NCI-H1694 treated with DMSO at 0.1 percent for 48 hours (cell line): ENCODE results near the gene ITPRIPL2.
A peak's percentile ranks its signal among the peaks of the same experiment; 100 is the strongest.

Experiments used
- DNase-seq: peaks from one replicate; lab custom pipeline; 2025; lab: John Stamatoyannopoulos, UW

ITPRIPL2 gene

DNA sequence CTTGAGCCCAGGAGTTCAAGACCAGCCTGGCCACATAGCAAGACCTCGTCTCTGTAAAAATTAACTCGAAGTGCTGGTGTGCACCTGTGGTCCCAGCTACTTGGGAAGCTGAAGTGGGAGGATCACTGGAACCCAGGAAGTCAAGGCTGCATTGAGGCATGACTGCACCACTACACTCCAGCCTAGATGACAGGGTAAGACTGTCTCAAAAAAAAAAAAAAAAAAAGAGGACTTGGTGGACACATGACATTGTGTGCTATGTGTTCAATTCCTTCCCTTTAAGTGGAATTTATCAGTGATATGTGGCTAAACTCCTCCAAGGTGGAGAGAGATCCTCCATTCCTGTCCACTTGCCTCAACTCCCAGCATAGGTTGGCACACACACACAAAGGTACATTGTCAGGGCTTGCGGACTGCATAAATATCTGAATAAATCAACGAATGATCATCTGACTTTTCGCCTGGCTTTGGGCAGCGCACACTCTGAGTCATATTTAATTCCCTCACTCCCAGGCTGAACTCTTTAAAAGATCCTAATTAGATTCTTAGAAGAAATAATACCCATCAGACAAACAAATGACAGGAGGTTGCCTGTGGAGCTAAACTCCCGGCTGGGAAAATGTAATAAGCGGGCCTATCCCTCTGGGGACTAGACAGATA, 29.3 kb downstream of the ITPRIPL2 start:
- DNase-seq = no peak

DNA sequence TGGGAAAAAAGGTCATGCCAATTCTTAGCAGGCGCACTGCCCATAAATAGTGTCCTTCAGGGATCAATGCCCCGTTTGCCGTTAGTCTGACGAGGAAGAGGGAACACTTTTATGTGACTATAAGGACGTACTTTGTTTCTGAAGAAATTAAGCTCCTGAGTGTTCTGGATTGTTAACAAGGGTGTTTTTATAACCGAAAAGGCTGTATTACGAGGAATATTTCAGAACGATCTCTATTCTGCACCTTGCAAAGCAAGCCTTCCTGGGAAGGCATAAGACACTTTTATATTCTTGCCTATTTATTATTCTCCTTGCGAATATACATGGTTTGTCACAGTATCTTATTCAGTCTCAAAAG, 29.8 kb downstream of the ITPRIPL2 start:
- DNase-seq = no peak

- no peak for DNase-seq
Measured at GRCh38 chr16:19145010-19145409, 31.2 kb downstream of the ITPRIPL2 start.

DNA sequence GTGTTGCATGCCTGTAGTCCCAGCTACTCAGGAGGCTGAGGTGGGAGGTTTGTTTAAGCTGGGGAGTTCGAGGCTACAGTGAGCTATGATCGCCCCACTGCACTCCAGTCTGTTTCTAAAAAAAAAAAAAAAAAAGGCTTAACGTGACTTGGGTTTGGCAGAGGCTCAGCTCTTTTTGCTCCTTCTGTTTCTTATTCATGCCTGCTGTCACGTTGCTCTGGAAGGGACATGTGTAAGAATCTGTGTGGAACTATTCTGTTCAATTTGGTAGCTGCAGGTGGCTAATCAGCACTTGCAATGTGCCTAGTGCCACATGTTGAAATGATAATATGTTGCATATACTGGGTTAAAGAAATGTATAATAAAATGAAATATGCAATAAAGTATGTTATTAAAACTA, 33.4 kb downstream of the ITPRIPL2 start:
- no peak for DNase-seq

DNA sequence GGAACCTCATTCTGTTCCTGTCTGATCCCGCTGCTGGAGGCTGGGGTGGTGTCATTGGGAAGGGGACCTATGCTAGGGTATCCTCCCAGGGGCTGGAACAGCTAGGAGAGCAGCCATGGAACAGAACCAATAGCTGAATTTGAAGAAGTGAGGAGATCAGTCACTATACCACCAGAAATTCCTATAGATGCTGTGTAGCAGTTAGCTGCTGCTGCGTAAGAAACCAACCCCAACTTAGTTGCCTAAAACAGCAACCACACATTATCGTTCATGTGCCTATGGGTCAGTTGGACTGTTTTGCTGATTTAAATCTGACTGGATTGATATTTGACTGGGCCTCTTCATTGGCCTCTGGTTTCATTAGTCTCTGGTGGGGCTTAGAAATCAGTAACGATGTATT, 33.9 kb downstream of the ITPRIPL2 start:
- no peak for DNase-seq

DNA sequence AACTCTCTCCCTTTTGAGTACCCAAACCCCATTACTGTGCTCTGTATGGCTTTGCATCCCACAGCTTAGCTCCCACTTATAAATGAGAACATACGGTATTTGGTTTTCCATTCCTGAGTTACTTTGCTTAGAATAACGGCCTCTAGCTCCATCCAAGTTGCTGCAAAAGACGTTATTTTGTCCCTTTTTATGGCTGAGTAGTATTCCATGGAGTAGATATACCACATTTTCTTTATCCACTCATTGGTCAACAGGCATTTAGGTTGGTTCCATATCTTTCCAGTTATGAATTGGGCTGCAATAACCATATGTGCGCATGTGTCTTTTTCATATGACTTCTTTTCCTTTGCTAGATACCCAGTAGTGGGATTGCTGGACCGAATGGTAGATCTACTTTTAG, 34.4 kb downstream of the ITPRIPL2 start:
- DNase-seq = no peak

DNA sequence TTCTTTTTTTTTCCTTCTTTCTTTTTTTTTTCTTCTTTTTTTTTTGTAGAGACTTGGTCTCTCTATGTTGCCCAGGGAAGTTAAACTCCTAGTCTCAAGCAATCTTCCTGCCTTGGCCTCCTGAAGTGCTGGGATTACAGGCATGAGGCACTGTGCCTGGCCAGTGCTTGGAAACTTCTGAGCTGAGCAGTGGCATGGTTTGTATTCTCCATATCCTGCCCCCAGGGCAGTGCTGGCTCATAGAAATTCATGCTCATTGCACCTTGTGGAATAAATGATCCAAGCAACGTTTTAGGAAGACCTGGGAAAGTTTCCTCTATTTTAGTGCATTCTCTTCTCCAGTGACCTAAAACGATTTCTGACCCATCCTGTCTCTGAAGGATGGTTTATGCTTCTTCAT, 37.5 kb downstream of the ITPRIPL2 start:
- no peak for DNase-seq

GRCh38 chr16:19152042-19152441, 38.3 kb downstream of the ITPRIPL2 start:
- DNase-seq = no peak

DNA sequence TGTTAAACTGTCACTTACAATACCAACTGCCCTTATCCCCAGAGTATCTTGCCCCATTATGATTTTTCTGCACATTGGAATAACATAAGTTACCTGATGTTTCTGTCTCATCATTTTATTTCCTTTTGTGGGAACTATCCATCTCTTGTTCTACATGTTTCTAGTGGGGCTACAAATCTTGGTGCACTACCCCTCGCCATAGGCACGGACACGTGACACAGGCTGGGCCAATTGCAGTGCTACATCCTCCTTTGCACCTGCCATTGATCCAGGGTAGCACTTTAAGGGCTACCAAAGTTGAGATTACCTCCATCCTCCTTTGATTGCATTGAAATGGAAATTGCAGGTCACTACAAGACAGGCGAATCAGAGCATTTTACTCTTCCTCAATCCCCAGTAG, 40.1 kb downstream of the ITPRIPL2 start:
- DNase-seq = no peak

- no peak for DNase-seq
Measured at GRCh38 chr16:19162085-19162484, 48.3 kb downstream of the ITPRIPL2 start.

- no peak for DNase-seq
Measured at GRCh38 chr16:19163215-19163614, 49.5 kb downstream of the ITPRIPL2 start.

GRCh38 chr16:19164285-19164684, 50.5 kb downstream of the ITPRIPL2 start:
- no peak for DNase-seq

DNA sequence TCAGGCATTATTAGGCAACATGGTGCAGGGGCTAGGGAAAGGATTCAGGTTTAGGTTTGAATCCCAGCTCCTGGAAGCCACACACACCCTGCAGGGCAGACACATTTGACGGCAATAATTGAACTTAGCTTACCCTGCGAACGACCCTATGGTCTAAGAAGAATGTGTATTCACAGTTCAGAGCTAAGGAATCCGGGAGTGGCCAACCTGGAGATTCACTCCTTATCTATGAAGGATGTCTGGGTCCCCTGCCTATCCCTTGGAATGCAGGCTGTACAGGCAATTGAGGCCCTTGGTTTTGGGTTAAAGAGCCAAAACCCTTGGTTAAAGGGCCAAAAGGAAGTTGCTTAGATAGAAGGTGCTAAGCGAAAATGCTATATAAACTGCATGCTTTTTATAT, 51.3 kb downstream of the ITPRIPL2 start:
- DNase-seq = no peak

- no peak for DNase-seq
Measured at GRCh38 chr16:19166500-19166899, 52.7 kb downstream of the ITPRIPL2 start.

GRCh38 chr16:19167710-19168370, 54.1 kb downstream of the ITPRIPL2 start, which contains the start of gene SYT17:
SYT17 (plus strand) TSS chr16:19168240; CDS start chr16:19168647, 407 bp downstream.
- peak; percentile 48 for DNase-seq

GRCh38 chr16:19168371-19169081, 54.8 kb downstream of the ITPRIPL2 start:
- peak; percentile 16 for DNase-seq

GRCh38 chr16:19169082-19169639, 55.4 kb downstream of the ITPRIPL2 start:
- no peak for DNase-seq

DNA sequence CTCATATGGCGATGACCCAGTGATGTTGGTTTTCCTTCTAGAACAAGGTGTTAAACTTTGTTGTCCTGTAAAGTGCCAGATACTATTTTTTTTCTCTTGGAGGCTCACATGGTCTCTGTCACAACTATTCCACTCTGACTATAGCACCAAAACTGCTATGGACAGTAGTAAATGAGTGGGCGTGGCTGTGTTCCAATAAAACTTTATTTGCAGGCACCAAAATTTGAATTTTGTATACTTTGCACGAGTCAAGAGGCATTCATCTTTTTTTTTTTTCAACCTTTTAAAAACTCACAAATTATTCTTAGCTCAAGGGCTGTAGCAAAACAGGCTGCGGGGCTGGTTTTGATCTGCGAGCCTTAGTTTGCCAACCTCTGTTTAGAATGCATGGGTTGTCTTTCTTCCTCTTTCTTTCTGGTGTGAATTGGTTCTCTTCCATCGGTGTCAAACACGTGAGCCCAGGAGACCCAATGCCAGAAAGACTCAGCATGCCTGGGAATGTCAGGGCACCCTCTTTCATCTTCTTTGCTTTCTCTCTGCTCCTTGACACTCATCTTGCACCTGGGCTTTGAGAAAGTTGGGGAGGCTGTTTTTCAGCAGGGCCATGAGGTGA, 56.4 kb downstream of the ITPRIPL2 start:
- DNase-seq = no peak
